GM12864 (cell line): ENCODE results near the gene VPS35.

Source experiments
- DNase-seq: peaks from one replicate; pipeline ENCODE4 v3.0.0-alpha.2; 2011; ENCODE audit warnings: low read depth
- H3K4me3 ChIP-seq: 2 replicates; pipeline ENCODE4 v1.5.1; 2011; ENCODE audit warnings: mild to moderate bottlenecking, low read depth, low read length, control low read depth
- CTCF ChIP-seq: IDR thresholded peaks from 2 replicates; pipeline ENCODE4 v1.5.1; 2011; ENCODE audit warnings: low read depth, mild to moderate bottlenecking, moderate library complexity, low read length, control low read depth, inconsistent platforms; ENCODE audit errors: missing control alignments

The VPS35 gene

GRCh38 chr16:46673320-46674013 is 15.5 kb downstream of the VPS35 start:
- peak; percentile 98 for TF ChIP-seq CTCF
- no peak overlapping the region for H3K4me3 ChIP-seq
- no peak for DNase-seq

- H3K4me3 ChIP-seq: no peak overlapping the region
- DNase-seq: no peak
- TF ChIP-seq CTCF: no peak
Measured at GRCh38 chr16:46662123-46662522, 26.9 kb downstream of the VPS35 start.

GRCh38 chr16:46658925-46659324 is 30.1 kb downstream of the VPS35 start:
- peak; percentile 79 for DNase-seq
- no peak overlapping the region for H3K4me3 ChIP-seq
- TF ChIP-seq CTCF: no peak

- no peak for DNase-seq
- TF ChIP-seq CTCF: no peak
- no peak overlapping the region for H3K4me3 ChIP-seq
Measured at GRCh38 chr16:46651305-46651704, 37.7 kb downstream of the VPS35 start.

GRCh38 chr16:46650254-46650623 is 38.7 kb downstream of the VPS35 start:
- no peak overlapping the region for H3K4me3 ChIP-seq
- TF ChIP-seq CTCF: no peak
- no peak for DNase-seq

GRCh38 chr16:46649588-46650253 is 39.3 kb downstream of the VPS35 start:
- no peak for TF ChIP-seq CTCF
- no peak for DNase-seq
- no peak overlapping the region for H3K4me3 ChIP-seq

GRCh38 chr16:46648656-46649055 is 40.3 kb downstream of the VPS35 start:
- DNase-seq: no peak
- no peak for TF ChIP-seq CTCF

More at GRCh38 chr16:46648656-46649055, 40.3 kb downstream of the VPS35 start:
- H3K4me3 ChIP-seq: no peak overlapping the region
